SK-N-SH (cell line): ENCODE data around the gene CDH13. TPM values are rescaled to one million over a fixed set of nuclear protein-coding genes. Genes with fewer than 3 reads are reported as not detected.

Experiments used
- CTCF ChIA-PET: fragments of 300-600, 350-600 bp; formaldehyde crosslinking; extraction: SDS; loops from one replicate; lab custom pipeline; 2021; lab: Yijun Ruan, JAX
- POLR2A ChIA-PET: fragments of 350-600 bp; sonication (Branson Sonifier 250); formaldehyde crosslinking; extraction: SDS; loops from one replicate; lab custom pipeline; 2020; ENCODE audit warnings: antibody characterized with exemption, inconsistent platforms; lab: Yijun Ruan, JAX
- DNase-seq: peaks from one replicate; pipeline ENCODE4 v3.0.0; 2012
- H2AFZ ChIP-seq: fragments of 200-600 bp; sonication (generic); 2 replicates; pipeline ENCODE4 v1.8.1; 2016; ENCODE audit warnings: antibody characterized with exemption, mild to moderate bottlenecking, low read depth
- H3F3A ChIP-seq: fragments of 200-600 bp; sonication (generic); replicated peaks from 2 replicates; pipeline ENCODE3; 2016; ENCODE audit warnings: antibody characterized with exemption, mild to moderate bottlenecking; ENCODE audit not compliant: insufficient read depth
- H3K27ac ChIP-seq, 2 experiments: fragments of 200-500 bp in 1 of 2; fragments of 200-600 bp in 1 of 2; sonication (Bioruptor generic) in 1 of 2; sonication (generic), shearing (Covaris generic) in 1 of 2; 2 replicates each; pipeline versions ENCODE4 v1.5.1 to v1.6.1; 2014 to 2016; ENCODE audit warnings: low read depth in 2 of 2, inconsistent platforms in 1 of 2, low read length in 1 of 2, mild to moderate bottlenecking in 1 of 2, mixed read lengths in 1 of 2
- H3K27me3 ChIP-seq: fragments of 200-600 bp; sonication (generic), shearing (Covaris generic); 2 replicates; pipeline ENCODE4 v1.6.1; 2016; ENCODE audit warnings: mixed run types; ENCODE audit not compliant: insufficient read depth
- H3K36me3 ChIP-seq, 2 experiments: fragments of 200-500 bp in 1 of 2; fragments of 200-600 bp in 1 of 2; sonication (Bioruptor generic) in 1 of 2; sonication (generic) in 1 of 2; replicated peaks in 1 of 2; 2 replicates each; pipeline versions ENCODE3 to v1.5.1; 2014 to 2016; ENCODE audit warnings: low read length in 1 of 2, mild to moderate bottlenecking in 1 of 2; ENCODE audit not compliant: insufficient read depth in 2 of 2, control insufficient read depth in 1 of 2
- H3K4me1 ChIP-seq, 2 experiments: fragments of 200-500 bp in 1 of 2; fragments of 200-600 bp in 1 of 2; sonication (Bioruptor generic) in 1 of 2; sonication (generic), shearing (Covaris generic) in 1 of 2; 2 replicates each; pipeline versions ENCODE4 v1.5.1 to v1.6.1; 2014 to 2016; ENCODE audit warnings: low read depth in 1 of 2, low read length in 1 of 2, mixed run types in 1 of 2; ENCODE audit not compliant: insufficient read depth in 2 of 2, control insufficient read depth in 1 of 2
- H3K4me2 ChIP-seq: fragments of 200-600 bp; sonication (generic), shearing (Covaris generic); 2 replicates; pipeline ENCODE4 v1.6.1; 2017; ENCODE audit warnings: mixed run types
- H3K4me3 ChIP-seq, 2 experiments: fragments of 200-500 bp in 1 of 2; fragments of 200-600 bp in 1 of 2; sonication (Bioruptor generic) in 1 of 2; sonication (generic), shearing (Covaris generic) in 1 of 2; 2 replicates each; pipeline versions ENCODE4 v1.5.1 to v1.8.1; 2014 to 2016; ENCODE audit warnings: low read depth in 2 of 2, inconsistent platforms in 1 of 2, low read length in 1 of 2, mild to moderate bottlenecking in 1 of 2, mixed read lengths in 1 of 2, moderate library complexity in 1 of 2
- H3K79me2 ChIP-seq: fragments of 200-600 bp; sonication (generic); 2 replicates; pipeline ENCODE4 v1.8.1; 2017; ENCODE audit warnings: mild to moderate bottlenecking; ENCODE audit not compliant: insufficient read depth
- H3K9ac ChIP-seq: fragments of 200-600 bp; sonication (generic); 2 replicates; pipeline ENCODE4 v1.6.1; 2017; ENCODE audit warnings: mixed run types
- H3K9me2 ChIP-seq: fragments of 200-600 bp; sonication (generic); 2 replicates; pipeline ENCODE4 v1.6.1; 2017; ENCODE audit warnings: mixed run types
- H3K9me3 ChIP-seq: fragments of 200-600 bp; sonication (generic); 2 replicates; pipeline ENCODE4 v1.6.1; 2017; ENCODE audit warnings: mixed run types, mild to moderate bottlenecking, moderate library complexity
- H4K20me1 ChIP-seq: fragments of 200-600 bp; sonication (generic); 2 replicates; pipeline ENCODE4 v1.6.1; 2017; ENCODE audit warnings: mild to moderate bottlenecking, mixed run types; ENCODE audit not compliant: insufficient read depth
- CHD2 ChIP-seq: fragments of 150-350 bp; IDR thresholded peaks from 2 replicates; pipeline ENCODE4 v1.6.1; 2018; ENCODE audit warnings: low read length; ENCODE audit not compliant: partially characterized antibody
- EP300 ChIP-seq, 2 experiments: IDR thresholded peaks; 2 replicates each; pipeline versions ENCODE4 v1.4.0 to v1.6.1; 2012; ENCODE audit warnings: borderline replicate concordance in 1 of 2, low read depth in 1 of 2, low read length in 1 of 2
- FOSL2 ChIP-seq: IDR thresholded peaks from 2 replicates; pipeline ENCODE4 v1.4.0; 2012; ENCODE audit warnings: low read depth, mild to moderate bottlenecking, moderate library complexity, borderline replicate concordance
- FOXJ3 ChIP-seq: sonication (generic); formaldehyde crosslinking; IDR thresholded peaks from 2 replicates; pipeline ENCODE4 v1.5.1; 2020; ENCODE audit warnings: mild to moderate bottlenecking, missing genetic modification reagents
- FOXM1 ChIP-seq: IDR thresholded peaks from 2 replicates; pipeline ENCODE4 v1.4.0; 2012; ENCODE audit warnings: low read depth, mild to moderate bottlenecking
- GABPA ChIP-seq: IDR thresholded peaks from 2 replicates; pipeline ENCODE4 v1.4.0; 2012; ENCODE audit warnings: low read depth, mild to moderate bottlenecking
- GATA2 ChIP-seq: sonication (generic); formaldehyde crosslinking; IDR thresholded peaks from 2 replicates; pipeline ENCODE4 v1.5.0; 2020; ENCODE audit warnings: mild to moderate bottlenecking, missing genetic modification reagents
- JUND ChIP-seq: IDR thresholded peaks from 2 replicates; pipeline ENCODE4 v1.4.0; 2012
- MEF2A ChIP-seq: IDR thresholded peaks from 2 replicates; pipeline ENCODE4 v1.4.0; 2012; ENCODE audit warnings: low read depth, borderline replicate concordance
- NFIC ChIP-seq: IDR thresholded peaks from 2 replicates; pipeline ENCODE4 v1.4.0; 2012; ENCODE audit warnings: borderline replicate concordance
- NRF1 ChIP-seq: IDR thresholded peaks from 2 replicates; pipeline ENCODE4 v1.6.1; 2012; ENCODE audit warnings: low read depth, mild to moderate bottlenecking, low read length
- RFX5 ChIP-seq: IDR thresholded peaks from 2 replicates; pipeline ENCODE4 v1.6.1; 2012; ENCODE audit warnings: mild to moderate bottlenecking, improper control_type of control experiment, low read length
- SIN3A ChIP-seq: IDR thresholded peaks from 2 replicates; pipeline ENCODE4 v1.6.1; 2012; ENCODE audit warnings: low read depth, mild to moderate bottlenecking, low read length, moderate library complexity, borderline replicate concordance
- SMC3 ChIP-seq: IDR thresholded peaks from 2 replicates; pipeline ENCODE4 v1.6.1; 2012; ENCODE audit warnings: low read depth, low read length, improper control_type of control experiment
- TAF1 ChIP-seq: IDR thresholded peaks from 2 replicates; pipeline ENCODE4 v1.6.1; 2012; ENCODE audit warnings: low read depth, mild to moderate bottlenecking, low read length, moderate library complexity, borderline replicate concordance
- TCF12 ChIP-seq: IDR thresholded peaks from 2 replicates; pipeline ENCODE4 v1.4.0; 2012
- TEAD4 ChIP-seq: IDR thresholded peaks from 2 replicates; pipeline ENCODE4 v1.4.0; 2012; ENCODE audit warnings: mild to moderate bottlenecking, borderline replicate concordance; ENCODE audit not compliant: insufficient read depth
- YY1 ChIP-seq: IDR thresholded peaks from 2 replicates; pipeline ENCODE4 v1.4.0; 2012; ENCODE audit warnings: low read depth, mild to moderate bottlenecking
- WGBS: methylation state at CpG from one replicate; pipeline ENCODE4 v1.1.6; 2017; ENCODE audit warnings: low lambda C conversion rate; 5-methylcytosine and 5-hydroxymethylcytosine counted together
- polyA plus RNA-seq, 3 experiments: library from polyadenylated mRNA; depleted of rRNA; stranded (reverse); fragments of >200 nt; gene quantifications; 2 replicates each; pipeline ENCODE4 v1.2.3, GENCODE V29; 2012
- TF ChIP-seq, protein P1 (sequence below): IDR thresholded peaks from 2 replicates; pipeline ENCODE4; 2012
- TF ChIP-seq, protein P2 (sequence below): IDR thresholded peaks from 2 replicates; pipeline ENCODE4 v1.4.0; 2012; ENCODE audit warnings: low read depth, borderline replicate concordance
- TF ChIP-seq, protein P3 (sequence below): IDR thresholded peaks from 2 replicates; pipeline ENCODE4 v1.4.0; 2012; ENCODE audit warnings: low read depth, borderline replicate concordance

CDH13 gene
- polyA plus RNA-seq, 1 of the 3 experiments (the other 2 are of a cell fraction) = 93.0 TPM

DNA sequence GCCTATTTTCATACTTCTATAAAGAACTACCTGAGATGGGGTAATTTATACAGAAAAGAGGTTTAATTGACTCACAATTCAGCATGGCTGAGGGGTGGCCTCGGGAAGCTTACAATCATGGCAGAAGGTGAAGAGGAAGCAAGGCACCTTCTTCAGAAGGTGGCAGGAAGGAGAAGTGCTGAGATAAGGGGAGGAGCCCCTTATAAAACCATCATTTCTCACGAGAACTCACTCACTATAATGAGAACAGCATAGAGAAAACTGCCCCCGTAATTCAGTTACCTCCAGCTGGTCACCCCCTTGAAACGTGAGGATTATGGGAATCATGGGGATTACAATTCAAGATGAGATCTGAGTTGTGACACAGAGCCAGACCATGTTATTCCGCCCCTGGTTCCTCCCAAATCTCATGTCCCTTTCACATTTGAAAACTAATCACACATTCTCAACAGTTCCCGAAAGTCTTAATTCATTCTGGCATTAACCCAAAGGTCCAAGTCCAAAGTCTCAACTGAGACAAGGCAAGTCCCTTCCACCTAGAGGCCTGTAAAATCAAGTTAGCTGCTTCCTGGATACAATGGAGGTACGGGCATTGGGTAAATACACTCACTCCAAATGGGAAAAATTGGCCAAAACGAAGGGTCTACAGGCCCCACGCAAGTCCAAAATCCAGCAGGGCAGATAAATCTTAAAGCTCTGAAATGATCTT lies 237.7 kb downstream of the CDH13 start (continued):
- no peak for TF ChIP-seq FOXM1
- no peak for TF ChIP-seq YY1
- TF ChIP-seq CHD2 = no peak
- TF ChIP-seq, protein P1, sequence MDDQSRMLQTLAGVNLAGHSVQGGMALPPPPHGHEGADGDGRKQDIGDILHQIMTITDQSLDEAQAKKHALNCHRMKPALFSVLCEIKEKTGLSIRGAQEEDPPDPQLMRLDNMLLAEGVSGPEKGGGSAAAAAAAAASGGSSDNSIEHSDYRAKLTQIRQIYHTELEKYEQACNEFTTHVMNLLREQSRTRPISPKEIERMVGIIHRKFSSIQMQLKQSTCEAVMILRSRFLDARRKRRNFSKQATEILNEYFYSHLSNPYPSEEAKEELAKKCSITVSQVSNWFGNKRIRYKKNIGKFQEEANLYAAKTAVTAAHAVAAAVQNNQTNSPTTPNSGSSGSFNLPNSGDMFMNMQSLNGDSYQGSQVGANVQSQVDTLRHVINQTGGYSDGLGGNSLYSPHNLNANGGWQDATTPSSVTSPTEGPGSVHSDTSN = no peak
- no peak for TF ChIP-seq SMC3

DNA sequence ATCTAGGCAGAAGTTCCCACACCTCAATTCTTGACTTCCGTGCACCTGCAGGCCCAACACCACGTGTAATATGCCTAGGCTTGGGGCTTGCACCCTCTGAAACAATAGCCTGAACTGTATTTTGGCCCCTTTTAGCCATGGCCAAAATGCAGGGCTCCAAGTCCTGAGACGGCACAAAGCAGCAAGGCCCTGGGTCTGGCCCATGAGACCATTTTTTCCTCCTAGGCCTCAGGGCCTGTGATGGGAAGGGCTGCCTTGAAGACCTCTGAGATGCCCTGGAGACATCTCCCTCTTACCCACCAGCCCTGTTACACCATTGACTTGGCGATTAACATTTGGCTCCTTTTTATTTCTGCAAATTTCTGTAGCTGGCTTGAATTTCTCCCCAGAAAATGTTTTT lies 238.6 kb downstream of the CDH13 start:
- Histone ChIP-seq H3F3A (peaks cover 7% of the 10 kb centered on the region), H3K36me3 (no peaks in the 10 kb centered on the region), H3K4me2 (no peak overlapping the region), H3K9me3 (no peaks in the 10 kb centered on the region), H4K20me1 (no peaks in the 10 kb centered on the region), H3K27me3 (no peaks in the 10 kb centered on the region), H3K27ac (no peak overlapping the region), H3K79me2 (no peaks in the 10 kb centered on the region), H2AFZ (no peak overlapping the region), H3K9me2 (no peaks in the 10 kb centered on the region), H3K4me3 (no peak overlapping the region), H3K9ac (no peak overlapping the region), H3K4me1 (no peaks in the 10 kb centered on the region)
- no peak for TF ChIP-seq GABPA
- no peak for TF ChIP-seq FOSL2
- TF ChIP-seq EP300 (IDR thresholded peaks at IDR 0.05; ENCODE audit: borderline replicate concordance in 1 of 2, low read depth in 1 of 2, low read length in 1 of 2) = no peak
- TF ChIP-seq GATA2 = no peak
- no peak for TF ChIP-seq TEAD4
- TF ChIP-seq TAF1 = no peak
- TF ChIP-seq CHD2 = no peak
- TF ChIP-seq FOXJ3 (CRISPR knock-in tag) = no peak
- TF ChIP-seq YY1 = no peak
- TF ChIP-seq, protein P2, sequence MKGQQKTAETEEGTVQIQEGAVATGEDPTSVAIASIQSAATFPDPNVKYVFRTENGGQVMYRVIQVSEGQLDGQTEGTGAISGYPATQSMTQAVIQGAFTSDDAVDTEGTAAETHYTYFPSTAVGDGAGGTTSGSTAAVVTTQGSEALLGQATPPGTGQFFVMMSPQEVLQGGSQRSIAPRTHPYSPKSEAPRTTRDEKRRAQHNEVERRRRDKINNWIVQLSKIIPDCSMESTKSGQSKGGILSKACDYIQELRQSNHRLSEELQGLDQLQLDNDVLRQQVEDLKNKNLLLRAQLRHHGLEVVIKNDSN = no peak
- TF ChIP-seq TCF12 = no peak
- no peak for TF ChIP-seq RFX5
- TF ChIP-seq FOXM1 = no peak
- TF ChIP-seq, protein P3, sequence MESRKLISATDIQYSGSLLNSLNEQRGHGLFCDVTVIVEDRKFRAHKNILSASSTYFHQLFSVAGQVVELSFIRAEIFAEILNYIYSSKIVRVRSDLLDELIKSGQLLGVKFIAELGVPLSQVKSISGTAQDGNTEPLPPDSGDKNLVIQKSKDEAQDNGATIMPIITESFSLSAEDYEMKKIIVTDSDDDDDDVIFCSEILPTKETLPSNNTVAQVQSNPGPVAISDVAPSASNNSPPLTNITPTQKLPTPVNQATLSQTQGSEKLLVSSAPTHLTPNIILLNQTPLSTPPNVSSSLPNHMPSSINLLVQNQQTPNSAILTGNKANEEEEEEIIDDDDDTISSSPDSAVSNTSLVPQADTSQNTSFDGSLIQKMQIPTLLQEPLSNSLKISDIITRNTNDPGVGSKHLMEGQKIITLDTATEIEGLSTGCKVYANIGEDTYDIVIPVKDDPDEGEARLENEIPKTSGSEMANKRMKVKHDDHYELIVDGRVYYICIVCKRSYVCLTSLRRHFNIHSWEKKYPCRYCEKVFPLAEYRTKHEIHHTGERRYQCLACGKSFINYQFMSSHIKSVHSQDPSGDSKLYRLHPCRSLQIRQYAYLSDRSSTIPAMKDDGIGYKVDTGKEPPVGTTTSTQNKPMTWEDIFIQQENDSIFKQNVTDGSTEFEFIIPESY = no peak
- TF ChIP-seq NFIC = no peak
- TF ChIP-seq SIN3A = no peak
- no peak for TF ChIP-seq MEF2A
- TF ChIP-seq JUND = no peak
- no peak for TF ChIP-seq NRF1
- POLR2A ChIA-PET = no interaction called here
- CTCF ChIA-PET = no interaction called here
- DNase-seq = no peak
- WGBS = 27% methylated on average over 3 of the region's 4 CpGs
